ENCODE results near the gene EIF2AK3.

- no peak for TF ChIP-seq MYC (IDR thresholded peaks at IDR 0.05; ENCODE audit: borderline replicate concordance, low read length)
- TF ChIP-seq BHLHE40 (IDR thresholded peaks at IDR 0.05; ENCODE audit: low read depth, low read length), result no peak
- TF ChIP-seq JUNB (IDR thresholded peaks at IDR 0.05), result no peak
- TF ChIP-seq RAD21 (conservative IDR thresholded peaks at IDR 0.05 in 1 of 2, IDR thresholded peaks at IDR 0.05 in 1 of 2), result no peak
- TF ChIP-seq CTCF (IDR thresholded peaks at IDR 0.05), result no peak
These were observed 84.6 kb downstream of the EIF2AK3 start for GRCh38 chr2:88542668-88543067.

Measured in A549 (cell line).